ENCODE results near the gene XPR1.
"Not testable (repeated sequence)": the region's sequence is repeated elsewhere in the genome, so short reads cannot be mapped to it uniquely, and the experiment has no call there.

Gene XPR1

DNA sequence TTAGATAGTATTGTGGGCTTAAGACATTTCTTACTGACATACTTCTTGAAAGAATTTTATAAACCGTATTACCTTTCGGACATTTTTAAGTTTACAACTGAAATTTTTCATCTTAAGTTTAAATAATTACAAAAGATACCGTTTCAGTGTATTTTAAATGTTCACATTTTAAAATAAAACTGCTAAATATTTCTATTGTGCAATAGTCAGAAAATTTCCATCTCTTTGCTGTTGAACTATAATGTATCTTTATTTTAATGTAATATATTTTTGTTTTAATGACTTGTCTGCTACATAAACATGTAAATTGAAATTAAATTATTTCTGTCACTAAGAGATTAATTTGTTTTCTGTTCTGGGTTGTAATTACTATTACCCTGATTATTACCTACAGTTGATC lies 206.7 kb downstream of the XPR1 start:
- Mint-ChIP-seq H3K4me3 (no peak overlapping the region), H3K27ac (no peak overlapping the region), H3K36me3 (peaks cover 25% of the 10 kb centered on the region), H3K9me3 (no peaks in the 10 kb centered on the region), H3K4me1 (no peaks in the 10 kb centered on the region)
- DNase-seq (ENCODE audit: low spot score in 2 of 2) (no peak), ATAC-seq (no peak)

DNA sequence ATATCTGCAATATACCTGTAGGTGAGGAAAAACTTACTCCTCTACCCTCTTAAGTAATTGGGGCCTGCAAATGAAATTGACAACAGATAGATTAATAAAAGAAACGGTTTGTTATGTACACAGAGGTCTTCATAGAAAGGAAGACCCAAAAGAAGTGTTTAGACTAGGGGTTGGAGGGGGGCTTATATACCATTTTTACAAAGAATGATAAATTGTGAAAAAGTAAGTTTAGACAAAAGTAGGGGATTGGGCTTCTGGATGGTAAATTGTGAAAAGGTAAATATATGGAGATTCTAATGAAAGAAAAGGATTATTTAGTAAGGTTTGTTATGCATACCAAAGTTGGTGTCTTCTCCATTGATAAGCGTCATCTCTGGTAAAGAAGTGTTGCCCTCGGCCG lies 207.7 kb downstream of the XPR1 start:
- H3K27ac Mint-ChIP-seq: no peak overlapping the region
- H3K9me3 Mint-ChIP-seq: no peaks in the 10 kb centered on the region
- peaks cover 21% of the 10 kb centered on the region for H3K36me3 Mint-ChIP-seq
- ATAC-seq: no peak
- H3K4me3 Mint-ChIP-seq: no peak overlapping the region
- no peak for DNase-seq (ENCODE audit: low spot score in 2 of 2)
- no peaks in the 10 kb centered on the region for H3K4me1 Mint-ChIP-seq

DNA sequence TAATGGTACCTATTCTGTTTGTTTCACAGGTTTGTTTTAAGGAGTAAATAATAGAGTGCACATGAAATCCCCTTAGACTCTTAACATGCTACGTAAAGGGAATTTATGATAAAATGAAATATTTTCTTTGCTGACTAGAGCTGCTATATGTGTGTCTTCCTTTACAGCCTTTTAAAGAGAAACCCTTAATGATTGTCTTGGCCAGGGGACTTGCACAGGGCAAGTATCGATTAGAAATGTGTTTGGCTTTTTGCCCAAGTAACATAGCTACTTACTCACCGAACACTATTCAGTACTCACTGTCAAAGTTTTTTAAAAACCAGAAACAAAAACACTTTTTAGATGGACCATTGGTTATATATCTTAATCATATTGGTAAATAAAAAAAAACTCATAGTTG lies 209.6 kb downstream of the XPR1 start:
- DNase-seq (ENCODE audit: low spot score in 2 of 2) (no peak), ATAC-seq (no peak)
- H3K36me3 Mint-ChIP-seq: peaks cover 13% of the 10 kb centered on the region
- H3K9me3 Mint-ChIP-seq: no peaks in the 10 kb centered on the region
- H3K27ac Mint-ChIP-seq: no peak overlapping the region
- H3K4me3 Mint-ChIP-seq: no peak overlapping the region
- H3K4me1 Mint-ChIP-seq: no peaks in the 10 kb centered on the region

DNA sequence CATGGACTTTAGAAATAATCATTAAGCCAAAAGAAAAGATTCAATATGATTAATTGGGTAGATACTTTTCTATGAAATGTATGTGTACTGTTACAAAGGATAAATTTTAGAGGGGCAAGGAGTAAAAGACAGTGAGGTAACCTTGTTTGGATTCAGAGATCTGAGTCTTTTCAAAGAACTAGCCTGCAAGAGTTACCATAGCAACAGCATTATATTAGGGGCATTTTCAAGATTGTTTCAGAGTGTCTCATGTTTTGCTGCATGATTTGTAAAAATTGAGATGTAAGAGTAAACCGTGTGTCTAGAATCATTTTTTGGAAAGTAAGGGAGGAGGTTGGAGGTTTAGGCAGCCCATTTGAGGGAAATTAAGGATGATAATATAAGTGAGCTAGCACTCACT lies 210.2 kb downstream of the XPR1 start:
- DNase-seq (ENCODE audit: low spot score in 2 of 2) (no peak), ATAC-seq (no peak)
- Mint-ChIP-seq H3K27ac (no peak overlapping the region), H3K4me1 (no peaks in the 10 kb centered on the region), H3K36me3 (peaks cover 12% of the 10 kb centered on the region), H3K9me3 (no peaks in the 10 kb centered on the region), H3K4me3 (no peak overlapping the region)

DNA sequence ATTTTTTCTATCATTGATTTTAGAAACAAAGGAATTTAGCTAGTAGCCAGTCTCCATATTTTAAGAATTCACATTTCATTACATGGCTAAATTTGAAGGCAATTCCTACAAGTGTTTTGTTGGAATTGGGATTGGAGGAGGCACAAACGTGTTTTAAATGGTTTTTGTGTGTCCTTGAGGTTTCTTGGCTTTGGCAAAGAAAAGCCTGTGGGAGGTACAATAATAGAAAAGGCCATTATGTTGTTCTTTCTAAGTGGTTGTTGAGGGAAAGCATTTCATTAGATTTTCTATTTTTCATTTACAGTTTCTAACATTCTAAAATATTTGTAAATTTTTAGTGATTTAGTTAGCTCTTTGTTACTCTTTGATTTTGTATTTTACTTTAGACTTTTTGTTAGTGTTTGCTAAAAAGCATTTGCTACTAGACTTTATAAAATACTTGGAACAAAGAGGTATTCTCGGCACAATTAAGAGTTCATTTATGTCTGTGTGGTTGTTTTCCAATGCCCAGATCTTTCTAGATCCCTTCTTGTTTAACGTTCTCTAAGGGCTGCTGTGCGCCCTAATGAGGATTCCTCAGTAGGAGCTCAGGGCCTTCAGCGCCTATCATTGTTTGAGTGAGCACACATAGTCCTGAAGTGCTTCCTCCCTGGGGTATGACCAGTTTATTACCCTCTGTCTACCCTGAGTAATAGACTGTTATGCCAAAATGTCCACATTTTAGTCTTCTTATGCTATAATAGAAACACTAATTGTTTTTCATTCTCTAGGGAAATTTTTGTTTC lies 210.9 kb downstream of the XPR1 start:
- Mint-ChIP-seq H3K36me3 (peaks cover 7% of the 10 kb centered on the region), H3K4me3 (no peak overlapping the region), H3K4me1 (no peaks in the 10 kb centered on the region), H3K9me3 (no peaks in the 10 kb centered on the region), H3K27ac (no peak overlapping the region)
- DNase-seq (ENCODE audit: low spot score in 2 of 2) (no peak), ATAC-seq (no peak)

DNA sequence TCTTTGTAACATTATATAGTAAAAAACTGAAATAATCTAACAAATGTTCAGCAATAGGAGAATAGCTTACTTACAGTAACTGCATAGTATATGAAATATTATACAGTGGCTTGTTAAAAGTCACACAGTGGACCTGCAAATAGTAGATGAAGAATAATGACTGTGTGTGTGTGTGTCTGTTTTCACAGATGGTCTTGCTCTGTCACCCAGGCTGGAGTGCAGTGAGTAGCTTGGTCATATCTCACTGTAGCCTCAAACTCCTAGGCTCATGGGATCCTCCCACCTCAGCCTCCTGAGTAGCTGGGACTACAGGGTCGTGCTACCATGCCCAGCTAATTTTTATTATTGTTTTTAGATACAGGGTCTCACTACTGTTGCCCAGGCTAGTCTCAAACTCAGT lies 213.5 kb downstream of the XPR1 start:
- DNase-seq (ENCODE audit: low spot score in 2 of 2): no peak
- no peak overlapping the region for H3K4me3 Mint-ChIP-seq
- H3K4me1 Mint-ChIP-seq: no peaks in the 10 kb centered on the region
- no peak for ATAC-seq
- peaks cover 7% of the 10 kb centered on the region for H3K36me3 Mint-ChIP-seq
- no peak overlapping the region for H3K27ac Mint-ChIP-seq
- H3K9me3 Mint-ChIP-seq: no peaks in the 10 kb centered on the region

DNA sequence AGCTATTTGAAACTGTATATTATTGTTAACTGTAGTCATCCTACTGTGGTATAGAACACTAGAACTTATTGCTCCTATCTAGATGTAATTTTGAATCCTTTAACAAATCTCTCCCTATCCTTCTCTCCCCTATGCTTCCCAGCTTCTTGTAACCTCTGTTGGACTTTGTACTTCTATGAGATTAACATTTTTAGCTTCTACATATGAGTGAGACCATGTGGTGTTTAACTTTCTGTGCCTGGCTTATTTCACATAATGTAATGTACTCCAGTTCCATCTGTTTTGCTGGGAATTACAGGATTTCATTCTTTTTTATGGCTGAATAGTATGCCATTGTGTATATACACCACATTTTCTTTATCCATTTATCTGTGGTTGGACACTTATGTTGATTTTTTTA lies 216.4 kb downstream of the XPR1 start:
- no peaks in the 10 kb centered on the region for H3K9me3 Mint-ChIP-seq
- peaks cover 7% of the 10 kb centered on the region for H3K36me3 Mint-ChIP-seq
- H3K4me3 Mint-ChIP-seq: no peak overlapping the region
- H3K4me1 Mint-ChIP-seq: peaks cover 13% of the 10 kb centered on the region
- no peak for ATAC-seq
- H3K27ac Mint-ChIP-seq: no peak overlapping the region
- DNase-seq (ENCODE audit: low spot score in 2 of 2): no peak

DNA sequence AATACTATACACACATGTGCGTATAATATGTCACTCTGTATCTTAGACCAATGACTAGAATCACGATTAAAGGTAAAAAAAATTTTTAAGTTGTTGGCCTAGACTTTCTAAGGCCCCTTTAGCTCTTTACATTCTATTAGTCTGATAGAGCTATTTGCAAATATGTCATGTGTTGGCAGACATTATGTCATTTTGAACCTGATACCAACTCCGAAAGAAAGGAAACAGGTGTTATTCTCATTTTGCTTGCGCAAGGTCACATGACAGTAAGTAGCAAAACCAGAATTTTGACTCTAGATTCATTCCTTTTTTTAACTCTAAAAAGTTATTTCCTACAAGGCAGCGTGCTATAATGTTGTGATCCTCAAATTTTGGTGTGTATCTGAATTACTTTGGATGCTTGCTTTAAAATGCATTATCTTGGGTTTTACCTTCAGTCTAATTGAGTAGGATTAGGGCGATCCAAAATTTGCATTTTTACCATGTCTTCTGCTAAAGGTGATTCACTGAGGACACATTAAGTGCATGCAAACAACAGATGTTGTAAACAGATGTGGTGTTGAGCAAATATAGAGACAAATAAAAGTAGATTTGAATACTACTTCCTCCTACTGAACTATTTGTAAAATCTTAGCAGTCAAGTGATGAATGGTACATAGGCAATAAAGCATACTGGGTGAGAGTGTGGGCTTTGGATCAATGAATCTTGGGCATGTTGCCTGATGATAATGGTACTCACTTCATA lies 217.4 kb downstream of the XPR1 start:
- peaks cover 7% of the 10 kb centered on the region for H3K36me3 Mint-ChIP-seq
- DNase-seq (ENCODE audit: low spot score in 2 of 2) (no peak), ATAC-seq (no peak)
- peaks cover 13% of the 10 kb centered on the region for H3K4me1 Mint-ChIP-seq
- no peak overlapping the region for H3K4me3 Mint-ChIP-seq
- H3K9me3 Mint-ChIP-seq: no peaks in the 10 kb centered on the region
- no peak overlapping the region for H3K27ac Mint-ChIP-seq

DNA sequence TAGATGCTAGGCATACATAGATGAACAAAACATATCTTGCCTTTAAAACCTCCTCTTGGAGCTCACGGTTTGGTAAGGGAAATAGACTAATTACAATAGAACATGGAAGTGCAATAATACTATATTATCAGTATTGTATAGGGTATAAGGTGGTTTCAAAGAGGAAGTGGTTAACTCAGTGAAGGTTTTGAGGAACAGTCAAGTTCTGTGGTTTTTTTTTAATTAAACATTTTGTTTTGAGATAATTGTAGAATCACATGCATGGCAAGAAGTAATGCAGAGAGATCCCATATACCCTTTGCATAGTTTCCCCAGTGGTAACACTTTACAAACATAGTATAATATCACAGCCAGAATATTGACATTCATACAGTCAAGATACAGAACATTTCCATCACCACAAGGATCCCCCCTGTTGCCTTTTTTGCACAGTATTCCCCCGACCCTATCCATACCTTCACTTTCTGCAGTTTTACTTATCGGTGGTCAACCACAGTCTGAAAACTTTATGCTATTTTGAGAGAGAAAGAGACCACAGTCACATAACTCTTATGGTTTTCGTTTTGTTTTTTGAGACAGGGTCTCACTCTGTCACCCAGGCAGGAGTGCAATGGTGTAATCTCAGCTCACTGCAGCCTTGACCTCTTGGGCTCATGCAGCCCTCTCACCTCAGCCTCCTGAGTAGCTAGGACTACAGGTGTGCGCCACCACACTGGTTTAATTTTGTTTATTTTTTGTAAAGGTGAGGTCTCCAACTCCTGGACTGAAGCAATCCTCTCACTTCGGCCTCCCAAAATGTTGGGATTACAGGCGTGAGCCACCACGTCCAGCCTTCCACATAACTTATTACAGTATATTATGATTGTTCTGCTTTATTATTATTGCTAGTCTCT lies 220.4 kb downstream of the XPR1 start:
- ATAC-seq: no peak
- no peak overlapping the region for H3K27ac Mint-ChIP-seq
- H3K9me3 Mint-ChIP-seq: no peaks in the 10 kb centered on the region
- peaks cover 18% of the 10 kb centered on the region for H3K4me1 Mint-ChIP-seq
- no peak for DNase-seq (ENCODE audit: low spot score in 2 of 2)
- no peaks in the 10 kb centered on the region for H3K36me3 Mint-ChIP-seq
- no peak overlapping the region for H3K4me3 Mint-ChIP-seq

DNA sequence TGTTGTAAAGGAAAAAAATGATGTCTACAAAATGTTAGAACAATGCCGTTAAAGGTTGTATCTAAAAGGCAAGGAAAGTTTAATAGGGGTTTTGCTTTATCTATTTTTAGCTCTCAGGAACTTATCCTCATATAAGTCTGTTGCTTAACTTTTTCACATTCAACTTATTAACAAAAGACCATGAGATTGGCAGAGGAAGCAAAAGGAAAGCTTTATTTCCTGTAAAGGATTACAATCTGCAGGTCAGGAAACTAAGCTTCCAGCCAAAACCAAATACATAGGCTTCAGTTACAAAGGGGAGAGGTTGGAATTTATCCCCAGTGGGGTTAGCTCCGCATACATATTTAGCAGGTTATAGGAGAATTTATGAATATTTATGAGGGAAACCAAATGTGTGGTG lies 222.2 kb downstream of the XPR1 start:
- Mint-ChIP-seq H3K9me3 (no peaks in the 10 kb centered on the region), H3K4me3 (no peak overlapping the region), H3K4me1 (peaks cover 18% of the 10 kb centered on the region), H3K27ac (no peak overlapping the region), H3K36me3 (no peaks in the 10 kb centered on the region)
- no peak for ATAC-seq
- DNase-seq (ENCODE audit: low spot score in 2 of 2): no peak

DNA sequence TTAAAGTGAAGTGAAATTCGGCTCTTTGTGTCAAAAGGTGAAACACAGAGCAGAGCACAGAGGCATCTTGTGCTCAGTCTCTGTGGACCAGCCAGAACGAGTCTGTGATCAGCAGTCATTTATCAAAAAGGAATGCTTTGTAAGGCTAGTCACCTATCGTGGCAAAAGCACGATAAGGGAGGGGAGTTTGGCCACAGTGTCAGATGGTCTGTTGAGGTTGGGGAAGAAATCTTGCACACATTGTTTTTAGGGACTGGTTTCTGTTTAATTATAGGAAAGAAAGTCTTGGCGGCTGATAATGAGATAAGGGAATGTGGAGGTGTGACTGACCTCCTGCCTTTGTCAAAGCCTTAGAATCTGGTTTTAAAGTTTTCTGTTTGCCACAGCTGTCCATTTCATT lies 222.6 kb downstream of the XPR1 start:
- Mint-ChIP-seq H3K27ac (no peak overlapping the region), H3K36me3 (no peaks in the 10 kb centered on the region), H3K4me3 (no peak overlapping the region), H3K4me1 (peaks cover 18% of the 10 kb centered on the region), H3K9me3 (no peaks in the 10 kb centered on the region)
- ATAC-seq: no peak
- no peak for DNase-seq (ENCODE audit: low spot score in 2 of 2)

DNA sequence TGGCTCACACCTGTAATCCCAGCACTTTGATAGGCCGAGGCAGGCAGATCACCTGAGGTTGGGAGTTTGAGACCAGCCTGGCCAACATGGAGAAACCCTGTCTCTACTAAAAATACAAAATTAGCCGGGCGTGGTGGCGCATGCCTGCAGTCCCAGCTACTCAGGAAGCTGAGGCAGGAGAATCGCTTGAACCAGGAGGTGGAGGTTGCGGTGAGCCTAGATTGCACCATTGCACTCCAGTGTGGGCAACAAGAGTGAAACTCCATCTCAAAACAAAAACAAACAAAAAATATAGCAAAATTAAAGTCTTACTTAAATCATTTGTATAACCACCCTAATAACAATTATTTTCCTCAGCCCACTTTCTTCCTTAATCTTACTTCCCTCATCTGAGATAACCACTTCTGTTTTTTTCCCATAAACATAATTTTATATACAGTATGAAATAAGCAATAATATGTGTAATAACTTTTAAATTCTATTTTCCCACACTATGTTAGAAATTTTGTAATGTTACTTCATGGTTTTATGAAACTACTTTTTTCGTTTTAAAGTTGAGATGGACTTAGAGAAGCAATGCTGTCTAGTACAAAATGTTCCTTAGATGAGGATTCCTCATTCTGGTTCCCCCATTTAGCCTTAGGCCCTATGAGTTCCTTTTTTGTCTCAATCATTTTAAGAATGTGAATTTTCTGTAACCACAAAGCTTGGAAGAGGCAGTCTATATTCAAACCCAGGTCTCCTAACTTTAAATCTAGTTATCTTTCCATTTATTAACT lies 226.3 kb downstream of the XPR1 start:
- not testable (repeated sequence) for ATAC-seq; H3K9me3 Mint-ChIP-seq; H3K4me3 Mint-ChIP-seq; H3K4me1 Mint-ChIP-seq; H3K36me3 Mint-ChIP-seq; DNase-seq (ENCODE audit: low spot score in 2 of 2); H3K27ac Mint-ChIP-seq

DNA sequence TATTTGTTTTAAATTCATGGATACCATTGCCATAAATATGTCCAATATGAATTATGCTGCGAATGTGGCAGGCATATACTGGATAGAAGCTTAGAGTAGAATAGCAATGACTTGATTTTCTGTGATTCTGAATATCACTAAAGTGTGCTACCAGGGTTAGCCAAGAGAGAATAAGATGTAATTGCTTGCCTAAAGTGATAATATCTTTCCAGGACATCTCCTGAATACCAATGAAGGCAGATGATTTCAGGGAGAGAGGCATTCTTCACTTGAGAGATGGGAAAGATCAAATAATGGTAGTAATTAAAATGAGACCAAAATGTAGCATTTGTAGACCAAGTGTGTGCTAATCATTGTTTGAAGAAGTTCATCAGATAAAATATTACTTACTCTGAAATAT lies 227.5 kb downstream of the XPR1 start:
- Mint-ChIP-seq H3K4me3 (no peak overlapping the region), H3K27ac (no peak overlapping the region)

DNA sequence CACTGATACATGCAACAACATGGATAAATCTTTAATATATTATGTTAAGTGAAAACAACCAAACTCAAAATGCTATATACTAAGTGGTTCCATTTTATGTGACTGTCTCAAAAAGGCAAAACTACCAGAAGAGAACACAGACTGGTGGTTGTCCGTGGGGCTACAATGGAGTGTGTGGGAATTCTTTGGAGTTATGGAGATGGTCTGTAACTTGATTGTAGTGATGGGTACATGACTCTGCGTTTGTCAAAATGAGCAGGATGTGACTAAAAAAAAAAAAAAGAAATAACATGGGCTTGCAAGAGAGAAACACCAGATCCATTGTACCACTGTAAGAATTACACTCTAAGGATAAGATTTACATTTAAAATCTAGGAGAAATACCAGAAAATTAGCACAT lies 228.7 kb downstream of the XPR1 start:
- Mint-ChIP-seq H3K9me3 (no peaks in the 10 kb centered on the region), H3K27ac (no peak overlapping the region), H3K36me3 (peaks cover 16% of the 10 kb centered on the region), H3K4me3 (no peak overlapping the region), H3K4me1 (peaks cover 5% of the 10 kb centered on the region)
- DNase-seq (ENCODE audit: low spot score in 2 of 2): no peak
- ATAC-seq: no peak

More for the DNA sequence above, 227.5 kb downstream of the XPR1 start:
- Mint-ChIP-seq H3K9me3 (no peaks in the 10 kb centered on the region), H3K4me1 (peaks cover 5% of the 10 kb centered on the region), H3K36me3 (peaks cover 3% of the 10 kb centered on the region)
- DNase-seq (ENCODE audit: low spot score in 2 of 2): no peak
- no peak for ATAC-seq

DNA sequence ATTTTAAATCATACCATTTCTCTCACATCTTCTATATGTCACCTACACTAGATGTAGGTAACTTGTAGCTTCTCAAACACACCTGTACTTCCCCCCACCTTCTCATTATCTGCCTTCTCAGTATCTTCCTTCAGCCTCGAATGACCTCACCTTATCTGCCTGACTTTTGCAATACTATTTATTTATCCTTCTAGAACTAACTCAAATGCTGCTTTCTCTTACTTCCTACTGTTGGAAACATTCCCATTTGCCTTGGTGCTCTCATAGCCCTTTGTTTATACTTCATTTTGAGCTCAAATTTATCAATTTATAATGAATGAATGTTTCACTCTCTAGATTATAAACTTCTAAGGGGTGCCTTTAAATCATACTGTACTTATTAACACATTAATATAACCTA lies 230.5 kb downstream of the XPR1 start:
- Mint-ChIP-seq H3K27ac (no peak overlapping the region), H3K36me3 (peaks cover 19% of the 10 kb centered on the region), H3K4me1 (no peaks in the 10 kb centered on the region), H3K9me3 (no peaks in the 10 kb centered on the region), H3K4me3 (no peak overlapping the region)
- ATAC-seq (no peak), DNase-seq (ENCODE audit: low spot score in 2 of 2) (no peak)

Measured in stimulated activated effector memory CD8-positive, alpha-beta T cell treated with anti-CD3 and anti-CD28 coated beads, Interleukin-12 subunit alpha, Interleukin-12 subunit beta, amount 100 ng/mL, for 72 hours (primary cell).